Activated CD8-positive, alpha-beta memory T cell treated with anti-CD3 and anti-CD28 coated beads, Interleukin-2, amount 50 U/mL, for 1 hour (primary cell): ENCODE results near the gene DMD.

Experiments
- DNase-seq: peaks from one replicate; pipeline ENCODE4 v3.0.0-alpha.2; 2020; ENCODE audit errors: extremely low read depth

DMD gene

DNA sequence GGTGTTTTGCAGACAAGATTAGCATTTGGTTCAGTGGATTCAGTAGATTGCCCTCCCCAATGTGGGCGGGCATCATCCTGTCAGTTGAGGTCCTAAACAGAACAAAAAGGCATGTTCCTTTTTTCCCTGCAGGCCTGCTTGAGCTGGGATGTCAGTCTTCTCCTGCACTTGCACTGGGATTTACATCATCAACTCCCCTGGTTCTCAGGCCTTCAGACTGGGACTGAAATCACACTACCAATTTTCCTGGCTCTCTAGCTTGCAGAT lies 1860.6 kb downstream of the DMD start:
- DNase-seq, result no peak

DNA sequence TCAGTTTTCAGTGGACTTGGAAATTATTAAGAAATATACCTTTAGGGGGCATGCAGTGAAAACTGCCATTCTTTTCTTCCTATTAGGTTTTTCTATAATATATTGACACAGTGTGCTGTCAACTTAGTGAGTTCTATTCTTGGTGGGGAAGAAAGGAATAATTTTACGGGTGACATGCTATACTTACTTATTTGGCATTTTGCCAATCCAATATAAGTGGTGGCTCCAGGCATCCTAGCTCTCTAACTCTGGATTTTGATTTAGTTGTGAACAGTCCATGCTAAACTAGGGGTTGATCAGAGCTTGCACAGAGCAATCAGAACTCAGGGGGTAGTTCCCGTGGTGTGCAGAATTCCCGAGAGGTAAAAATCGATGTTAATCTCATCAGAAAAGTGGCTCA lies 1861.8 kb downstream of the DMD start:
- DNase-seq, result no peak

DNA sequence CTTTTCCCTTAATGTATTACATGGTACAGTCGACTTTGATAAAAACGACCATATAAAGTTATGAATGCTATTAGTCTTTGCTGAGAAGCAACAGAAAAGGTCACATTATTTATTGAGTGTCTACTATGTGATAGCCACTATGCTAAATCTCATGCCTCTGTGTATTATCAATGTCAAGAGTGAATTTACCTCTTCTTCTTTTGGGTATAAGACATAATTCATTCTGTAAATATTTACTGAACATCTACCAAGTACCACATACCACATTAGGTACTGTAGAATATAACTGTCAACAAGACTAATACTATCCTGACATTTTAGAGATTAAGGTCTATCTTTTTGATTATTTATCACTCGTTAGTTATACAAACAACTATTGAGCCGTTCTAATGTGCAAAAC lies 1870.8 kb downstream of the DMD start:
- DNase-seq, result no peak

DNA sequence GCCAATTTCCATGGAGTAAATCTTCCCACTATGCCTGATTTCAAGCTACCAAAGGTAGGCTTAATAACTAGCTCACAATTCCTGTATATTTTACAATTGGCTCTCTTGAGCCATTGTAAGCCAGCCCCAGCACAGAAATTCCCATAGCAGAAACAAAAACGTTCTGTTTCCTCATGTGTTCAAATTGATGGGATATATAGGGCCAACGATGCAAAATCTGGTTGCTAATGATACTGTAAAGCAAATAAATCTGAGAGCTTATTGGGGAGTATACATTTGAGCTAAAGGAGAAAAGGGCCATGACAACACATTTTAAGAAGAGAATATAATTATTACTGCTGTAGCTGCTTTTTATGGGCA lies 1872.4 kb downstream of the DMD start:
- DNase-seq, result no peak

DNA sequence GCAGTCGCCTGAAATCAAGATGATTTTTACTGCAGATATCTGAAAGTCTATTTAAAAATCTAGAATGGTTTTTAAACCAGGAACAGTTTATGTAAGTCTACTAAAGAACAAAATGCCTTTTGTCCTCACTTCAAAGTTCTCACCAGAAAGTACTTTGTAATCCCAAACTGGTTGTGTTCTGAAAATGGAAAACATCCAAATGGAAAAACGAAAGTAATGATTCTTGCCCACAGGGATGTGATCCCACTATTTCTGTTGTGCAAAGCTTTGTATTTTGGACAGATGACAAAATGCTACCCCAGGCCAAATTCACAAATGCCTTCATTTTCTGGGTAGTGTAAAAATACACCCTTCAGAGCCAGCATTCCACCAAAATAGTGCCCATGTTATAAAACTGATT lies 1874.0 kb downstream of the DMD start:
- DNase-seq, result no peak

DNA sequence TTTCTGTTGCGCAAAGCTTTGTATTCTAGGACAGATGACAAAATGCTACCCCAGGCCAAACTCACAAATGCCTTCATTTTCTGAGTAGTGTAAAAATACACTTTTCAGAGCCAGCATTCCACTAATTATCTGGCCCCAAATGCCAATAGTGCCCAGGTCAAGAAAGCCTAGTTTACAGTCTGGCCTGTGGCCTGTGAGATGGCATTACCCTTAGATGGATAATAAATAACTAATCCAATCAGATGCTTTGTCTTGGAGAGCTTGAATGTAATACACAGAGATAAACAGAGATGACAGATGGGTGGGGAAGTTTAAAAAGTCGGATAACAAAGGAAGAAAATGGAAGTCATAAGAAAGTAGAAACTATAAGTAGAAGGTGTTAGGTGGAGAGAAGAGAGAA lies 1874.9 kb downstream of the DMD start:
- DNase-seq, result no peak

DNA sequence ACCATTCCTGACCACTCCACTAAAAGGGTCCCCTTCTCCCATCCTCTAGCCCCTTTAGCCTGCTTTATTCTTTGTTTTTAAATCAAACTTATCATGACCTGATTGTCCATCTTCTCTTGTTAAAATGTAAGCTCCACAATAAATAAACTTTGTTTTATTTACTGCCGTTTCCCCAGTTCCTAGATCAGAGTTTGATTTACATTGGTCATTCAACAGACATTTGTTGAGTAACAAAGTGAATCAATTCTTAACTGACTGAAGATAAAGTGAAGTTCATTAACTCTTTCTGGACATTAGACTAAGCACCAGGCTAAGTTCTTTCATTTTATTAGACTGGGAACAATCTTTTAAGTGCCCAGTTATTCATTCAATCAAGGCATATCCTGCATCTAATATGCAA lies 1876.4 kb downstream of the DMD start:
- no peak for DNase-seq

DNA sequence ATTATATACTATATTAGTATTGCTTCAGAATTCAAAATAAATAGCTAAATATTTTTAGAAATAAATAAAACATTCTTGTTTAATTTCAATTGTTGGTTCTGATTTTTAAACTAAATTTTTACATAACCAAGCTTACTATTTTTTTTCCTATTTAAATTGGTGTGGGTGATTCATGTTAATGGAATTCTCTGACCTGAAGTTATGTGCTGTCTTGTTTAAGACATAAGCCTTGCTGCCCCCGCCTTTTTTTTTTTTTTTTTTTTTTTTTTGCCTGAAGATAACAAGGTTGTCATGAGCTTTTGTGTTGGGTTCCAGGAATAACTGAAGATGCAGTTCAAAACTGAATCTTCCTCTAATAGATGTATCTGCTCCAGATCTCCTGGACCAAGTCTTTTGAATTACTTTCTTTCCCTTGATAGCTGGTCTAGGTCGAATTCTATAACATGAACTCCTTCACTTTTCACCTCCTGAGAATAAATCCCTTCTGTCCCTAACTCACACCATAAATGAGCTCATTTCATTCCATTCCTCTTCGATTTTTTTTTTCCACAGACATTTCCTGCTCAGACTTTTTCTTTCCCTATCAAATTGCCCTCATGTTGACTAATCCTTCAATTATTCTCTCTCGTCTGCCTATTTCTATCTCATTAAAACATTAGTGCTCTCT lies 1878.1 kb downstream of the DMD start:
- DNase-seq, result no peak

DNA sequence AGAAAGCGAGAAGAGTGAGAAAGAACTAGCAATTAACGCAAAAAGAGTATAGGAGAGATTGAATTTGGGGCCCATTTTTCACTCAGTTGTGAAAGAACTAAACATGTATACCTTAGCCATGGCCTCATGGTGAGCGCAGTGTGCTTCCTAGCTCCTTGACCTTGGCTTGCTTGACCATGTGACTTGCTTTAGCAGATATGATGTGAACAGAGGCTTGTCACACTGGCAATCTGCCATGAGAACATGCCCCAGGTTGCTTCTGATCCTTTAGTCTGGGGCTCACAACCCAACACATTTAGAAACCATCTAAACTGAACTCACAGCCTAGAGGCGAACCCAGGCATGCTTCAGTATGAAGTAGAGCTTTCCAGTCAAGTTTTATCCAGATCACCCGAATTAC lies 1879.4 kb downstream of the DMD start:
- DNase-seq, result no peak

DNA sequence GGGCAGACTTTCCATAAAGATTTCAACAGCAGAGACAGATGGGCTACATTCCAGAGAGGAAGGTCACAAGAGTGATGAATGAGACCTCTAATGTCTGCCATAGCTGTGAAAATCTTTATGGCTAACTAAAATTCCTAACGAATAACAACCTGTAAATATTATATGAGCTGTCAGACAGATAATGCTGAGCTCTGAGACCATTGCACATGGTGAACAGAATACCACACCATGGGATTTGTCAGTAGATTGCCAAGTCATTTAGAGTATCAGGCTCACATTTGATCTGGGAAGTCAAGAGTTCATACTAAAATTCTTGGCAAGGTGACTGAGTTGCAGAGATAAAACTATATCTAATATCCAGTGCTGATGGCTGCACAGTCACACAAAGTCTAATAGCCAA lies 1880.3 kb downstream of the DMD start:
- DNase-seq, result no peak

DNA sequence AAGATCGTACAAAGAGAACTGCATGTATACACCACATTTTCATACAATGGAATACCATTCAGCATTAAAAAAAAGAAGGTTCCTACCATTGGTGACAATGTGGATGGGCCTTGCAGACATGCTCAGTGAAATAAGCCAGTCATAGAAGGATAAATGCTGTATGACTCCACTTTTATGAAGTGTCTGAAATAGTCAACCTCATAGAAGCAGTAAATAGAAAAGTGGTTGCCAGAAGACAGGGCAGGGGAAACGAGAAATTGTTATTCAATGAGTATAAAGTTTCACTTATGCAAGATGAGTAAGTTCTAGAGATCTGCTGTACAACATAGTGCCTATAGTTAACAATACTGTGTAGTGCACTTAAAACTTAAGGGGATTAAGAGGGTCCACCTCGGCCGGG lies 1882.1 kb downstream of the DMD start:
- DNase-seq, result no peak

DNA sequence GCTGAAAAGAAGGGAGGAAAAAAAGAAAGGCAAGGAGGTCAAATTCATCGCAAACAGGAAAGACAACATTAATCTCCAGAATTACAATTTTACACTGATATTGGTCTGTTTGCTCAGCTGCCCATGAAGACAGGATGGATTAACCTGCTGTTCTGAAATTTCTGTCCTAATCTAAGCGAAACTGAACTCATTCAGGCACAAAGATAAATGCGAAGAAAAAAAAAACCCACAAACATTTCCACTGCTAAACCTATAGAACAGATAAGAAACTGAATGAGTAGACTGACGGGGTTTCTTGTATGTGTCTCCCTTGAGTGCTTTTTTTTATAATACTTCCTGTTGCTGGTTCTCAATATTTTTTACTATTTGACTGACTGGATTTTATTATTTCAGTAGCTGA lies 1887.7 kb downstream of the DMD start:
- no peak for DNase-seq

DNA sequence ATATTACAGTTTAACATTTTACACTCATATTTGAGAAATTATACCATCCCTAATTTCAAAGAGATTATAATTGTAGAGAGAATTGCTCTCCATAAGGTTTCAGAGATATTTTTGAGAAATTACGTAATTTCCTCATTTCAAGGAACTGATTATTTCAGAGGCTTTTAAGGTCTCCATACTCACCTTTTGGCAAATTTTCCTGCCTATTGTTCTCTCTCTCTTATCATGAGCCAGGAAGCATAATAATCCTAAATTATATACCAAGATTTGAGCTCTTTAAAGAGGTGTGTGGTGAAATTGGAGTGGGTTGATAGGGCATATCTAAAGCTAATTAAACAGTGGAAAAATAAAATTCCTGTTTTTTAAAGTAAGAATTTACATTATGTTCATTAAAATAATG lies 1890.6 kb downstream of the DMD start:
- no peak for DNase-seq

DNA sequence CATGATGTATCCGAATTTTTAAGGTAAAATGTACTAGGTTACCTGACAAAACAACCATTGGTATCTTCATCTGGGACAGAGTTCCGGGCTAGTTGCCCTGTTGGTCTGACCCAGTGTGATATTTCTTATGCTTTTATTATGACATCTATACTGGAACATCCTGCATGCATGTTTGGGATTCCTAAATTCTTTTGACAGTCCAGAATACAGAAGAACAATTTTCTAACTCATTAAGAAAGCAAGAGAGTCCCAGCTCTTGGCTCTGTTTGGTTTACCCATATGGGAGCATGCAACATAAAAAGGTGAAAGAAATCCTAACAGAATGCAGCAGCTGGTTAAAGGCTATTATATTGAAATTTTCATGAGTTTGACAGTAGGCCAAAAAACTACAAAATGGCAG lies 1891.8 kb downstream of the DMD start:
- no peak for DNase-seq

DNA sequence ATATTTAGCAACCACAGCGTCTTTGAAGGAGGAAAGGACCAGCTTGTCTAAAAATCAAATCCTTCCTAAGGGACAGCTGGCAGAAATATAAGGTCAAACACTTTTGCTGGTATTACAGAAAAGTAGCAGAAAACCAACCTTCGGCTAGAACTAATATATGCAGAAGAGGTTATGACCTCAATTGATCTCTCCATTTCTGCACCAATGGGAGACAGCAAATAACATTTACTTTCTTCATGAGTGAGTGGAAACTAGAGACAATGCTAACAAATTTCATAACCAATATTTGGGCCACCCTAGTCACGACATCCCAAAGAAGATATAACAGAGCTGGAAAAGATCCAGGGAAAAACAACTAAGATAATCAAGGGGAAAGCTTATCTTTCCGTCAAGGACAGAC lies 1892.5 kb downstream of the DMD start:
- no peak for DNase-seq

DNA sequence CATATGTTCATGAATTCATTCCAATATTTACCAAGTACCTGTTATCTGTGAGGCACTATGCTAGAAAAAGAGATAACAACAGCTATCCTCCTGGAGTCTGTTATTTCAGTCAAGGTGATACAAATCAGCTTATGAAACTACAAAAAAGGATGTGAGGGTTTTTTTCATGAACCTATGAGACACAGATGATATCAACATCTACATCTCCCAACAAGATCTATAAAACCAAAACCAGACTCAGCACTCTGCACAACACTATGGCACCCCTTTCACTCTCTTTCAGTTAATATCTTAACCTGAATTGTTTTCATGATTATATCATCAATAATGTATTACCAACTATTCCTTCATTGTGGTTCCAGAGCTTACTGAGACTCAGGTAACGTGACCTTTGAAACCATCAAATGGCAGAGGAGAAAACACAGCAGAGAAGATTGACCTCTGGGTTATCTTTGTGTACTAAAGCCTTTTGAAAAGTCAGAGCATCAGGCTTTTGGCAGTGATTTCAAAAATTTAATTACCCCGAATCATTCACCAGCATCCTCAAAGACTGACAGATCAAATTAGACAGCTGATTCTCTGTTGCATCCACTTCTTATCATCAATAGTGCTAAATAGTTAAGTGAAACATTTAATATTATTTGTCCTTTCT lies 1894.9 kb downstream of the DMD start:
- no peak for DNase-seq

DNA sequence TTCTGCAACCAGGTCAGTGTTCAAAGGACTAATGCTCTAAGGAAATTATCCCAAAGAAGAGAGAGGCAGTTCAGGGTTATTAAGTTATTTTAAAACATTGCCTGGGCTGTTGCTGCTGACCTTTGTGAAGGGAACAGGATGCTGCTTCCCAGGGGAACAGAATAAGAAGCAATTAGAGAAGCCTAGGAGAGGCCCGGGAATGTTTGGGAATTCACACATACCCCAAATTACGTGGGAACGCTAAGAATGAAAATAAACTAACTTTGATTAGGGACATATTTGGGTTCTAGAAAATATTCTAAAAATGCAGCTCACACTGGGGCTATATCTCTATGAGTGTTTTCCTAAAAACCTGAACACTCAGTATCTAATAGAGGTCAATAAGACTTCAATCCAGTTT lies 1896.4 kb downstream of the DMD start:
- DNase-seq, result no peak

DNA sequence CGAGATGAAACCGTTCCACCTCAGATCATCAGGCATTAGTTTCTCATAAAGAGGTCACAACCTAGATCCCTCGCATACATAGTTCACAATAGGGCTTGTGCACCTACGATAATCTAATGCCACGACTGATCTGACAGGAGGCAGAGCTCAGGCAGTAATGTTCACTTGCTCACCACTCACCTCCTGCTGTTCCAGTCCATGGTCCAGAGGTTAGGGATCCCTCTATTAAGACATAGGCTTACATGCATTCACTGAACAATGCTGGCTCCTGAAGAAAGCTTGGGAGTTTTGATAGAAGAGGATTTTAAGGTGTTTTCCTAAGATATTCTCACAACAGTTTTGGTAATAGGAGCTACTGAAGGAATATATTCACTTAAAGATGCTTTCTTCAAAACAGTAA lies 1903.4 kb downstream of the DMD start:
- DNase-seq, result no peak

DNA sequence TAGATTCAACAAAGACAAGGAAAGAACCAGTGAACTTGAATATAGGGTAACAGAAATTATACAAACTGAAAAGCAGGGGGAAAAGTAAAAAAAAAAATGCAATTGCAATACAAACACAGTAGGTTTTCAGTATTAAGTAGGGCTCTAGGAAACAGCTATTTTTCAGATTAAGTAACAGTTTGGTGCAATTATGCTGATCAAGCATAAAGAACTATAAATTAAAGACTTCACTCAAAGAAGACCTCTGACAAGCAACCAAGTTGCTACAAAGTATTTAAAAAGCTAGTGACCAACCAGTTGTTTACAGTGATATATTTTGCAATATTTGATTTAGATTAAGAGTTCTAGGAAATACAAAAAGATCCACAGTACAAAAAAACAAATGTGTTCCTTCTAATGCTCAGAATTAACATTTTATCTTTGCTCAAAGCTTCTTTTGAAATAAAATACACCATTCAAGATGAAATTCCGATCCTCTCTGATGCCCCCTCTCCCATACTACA lies 1908.7 kb downstream of the DMD start:
- DNase-seq, result no peak

DNA sequence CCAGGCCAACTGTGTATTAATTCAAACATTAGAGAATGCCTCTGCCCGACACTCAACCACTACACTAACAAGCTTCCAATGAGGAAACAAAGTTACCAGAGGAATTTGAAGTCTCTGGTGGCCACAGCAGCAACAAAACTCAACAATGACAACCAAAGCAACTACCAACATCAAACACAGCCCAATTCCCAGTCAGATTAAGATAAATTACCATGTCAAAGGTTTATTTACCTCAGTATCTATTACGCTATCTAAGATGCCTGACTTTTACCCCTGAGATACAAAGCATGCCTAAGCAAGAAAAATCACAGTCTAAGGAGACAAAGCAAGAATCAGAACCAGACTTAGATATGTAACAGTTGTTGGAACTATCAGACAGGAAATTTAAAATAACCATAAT lies 1909.4 kb downstream of the DMD start:
- DNase-seq, result no peak

DNA sequence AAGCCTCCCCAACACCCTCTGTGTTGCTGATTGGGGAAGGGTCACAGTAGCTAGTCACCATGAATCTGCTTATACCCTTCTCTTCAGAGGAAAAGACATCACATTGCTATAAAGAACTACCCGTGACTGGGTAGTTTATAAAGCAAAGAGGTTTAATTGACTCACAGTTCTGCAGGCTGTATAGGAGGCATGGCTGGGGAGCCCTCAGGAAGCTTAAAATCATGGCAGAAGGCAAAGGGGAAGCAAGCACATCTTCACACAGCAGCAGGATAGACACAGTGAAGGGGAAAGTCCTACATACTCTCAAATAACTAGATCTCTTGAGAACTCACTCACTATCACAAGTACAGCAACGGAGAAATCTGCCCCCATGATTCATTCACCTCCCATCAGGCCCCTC lies 1910.1 kb downstream of the DMD start:
- DNase-seq, result no peak

DNA sequence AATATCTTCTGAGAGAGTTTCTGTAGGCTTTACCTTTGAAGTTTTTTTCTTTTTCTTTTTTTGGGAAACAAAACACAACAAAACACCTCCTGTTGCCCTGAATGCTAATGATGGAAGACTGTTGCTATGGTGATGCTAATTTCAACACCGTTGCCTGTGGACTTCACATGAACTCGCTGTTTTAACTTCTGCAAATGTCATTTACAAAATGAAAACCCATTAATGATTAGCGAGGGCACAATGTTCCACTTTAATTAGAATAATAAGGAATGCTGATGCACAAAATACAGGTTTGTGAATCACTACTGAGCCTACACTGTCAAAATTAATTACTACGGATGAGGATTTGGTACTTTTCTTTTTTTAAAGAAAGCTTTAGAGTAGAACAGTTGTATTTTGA lies 1912.4 kb downstream of the DMD start:
- no peak for DNase-seq

DNA sequence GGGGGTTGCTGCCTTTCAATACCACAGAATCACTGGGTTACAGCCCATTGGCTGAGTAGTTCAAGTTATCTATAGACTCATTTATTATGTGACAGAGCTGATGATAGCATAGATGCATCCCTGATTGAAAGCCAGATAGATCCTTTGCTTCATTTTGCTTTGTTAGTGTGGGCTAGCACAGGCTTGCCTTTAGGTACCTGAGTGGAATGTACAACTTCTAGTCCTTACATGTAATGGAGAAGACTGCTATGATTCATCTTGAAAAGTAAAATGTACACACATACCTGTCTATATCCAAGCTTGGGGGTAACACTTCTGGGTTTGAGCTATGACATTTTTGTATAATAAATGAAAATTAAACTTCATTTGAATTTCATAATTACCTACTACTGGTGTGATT lies 1913.5 kb downstream of the DMD start:
- no peak for DNase-seq

DNA sequence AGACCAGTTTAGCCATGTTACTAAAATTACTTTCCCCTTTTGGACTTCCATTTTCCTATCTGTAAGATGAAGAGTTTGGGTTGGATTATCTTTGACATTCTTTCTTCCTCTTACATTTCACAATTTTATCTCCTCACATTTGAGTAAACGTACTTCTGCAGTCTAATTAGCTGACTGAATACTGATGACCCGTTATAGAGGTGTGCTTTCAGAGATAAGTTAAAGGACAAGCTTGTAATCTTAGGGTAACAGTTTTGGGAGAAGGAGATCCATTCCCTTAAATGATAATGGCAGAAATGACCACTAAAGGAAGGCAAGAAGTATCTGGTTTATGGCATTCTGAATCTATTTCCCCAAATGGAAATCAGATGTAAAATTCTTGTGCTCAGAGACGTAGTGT lies 1916.9 kb downstream of the DMD start:
- no peak for DNase-seq
